Measurements from ENCODE around the gene ATF7.
A peak's percentile ranks its signal among the peaks of the same experiment; 100 is the strongest.
"Not testable (repeated sequence)": the region's sequence is repeated elsewhere in the genome, so short reads cannot be mapped to it uniquely, and the experiment has no call there.

The ATF7 gene

DNA sequence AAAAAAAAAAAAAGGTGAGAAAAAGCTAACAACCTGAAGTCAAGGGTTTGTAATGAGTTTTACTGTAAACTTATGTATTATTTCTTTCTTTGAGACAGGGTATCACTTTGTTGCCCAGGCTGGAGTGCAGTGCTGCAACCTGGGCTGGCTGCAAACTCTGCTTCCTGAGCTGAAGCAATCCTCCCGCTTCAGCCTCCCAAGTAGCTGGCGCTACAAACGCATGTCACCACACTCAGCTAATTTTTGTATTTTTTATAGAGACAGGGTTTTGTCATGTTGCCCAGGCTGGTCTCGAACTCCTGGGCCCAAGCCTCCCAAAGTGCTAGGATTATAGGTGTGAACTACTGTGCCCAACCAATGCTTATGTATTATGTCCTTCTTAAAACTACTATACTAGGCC, 9.2 kb downstream of the ATF7 start:
- Mint-ChIP-seq H3K4me3 (no peak overlapping the region), H3K9me3 (no peaks in the 10 kb centered on the region), H3K27me3 (no peaks in the 10 kb centered on the region), H3K27ac (no peak overlapping the region), H3K36me3 (peaks cover 14% of the 10 kb centered on the region), H3K4me1 (peaks cover 20% of the 10 kb centered on the region)
- ATAC-seq: no peak

GRCh38 chr12:53613821-53614220, 12.4 kb downstream of the ATF7 start:
- no peaks in the 10 kb centered on the region for H3K27me3 Mint-ChIP-seq
- H3K4me1 Mint-ChIP-seq: peaks cover 15% of the 10 kb centered on the region
- no peak overlapping the region for H3K4me3 Mint-ChIP-seq
- peaks cover 19% of the 10 kb centered on the region for H3K36me3 Mint-ChIP-seq
- no peak overlapping the region for H3K27ac Mint-ChIP-seq
- no peak for ATAC-seq
- H3K9me3 Mint-ChIP-seq: no peaks in the 10 kb centered on the region

DNA sequence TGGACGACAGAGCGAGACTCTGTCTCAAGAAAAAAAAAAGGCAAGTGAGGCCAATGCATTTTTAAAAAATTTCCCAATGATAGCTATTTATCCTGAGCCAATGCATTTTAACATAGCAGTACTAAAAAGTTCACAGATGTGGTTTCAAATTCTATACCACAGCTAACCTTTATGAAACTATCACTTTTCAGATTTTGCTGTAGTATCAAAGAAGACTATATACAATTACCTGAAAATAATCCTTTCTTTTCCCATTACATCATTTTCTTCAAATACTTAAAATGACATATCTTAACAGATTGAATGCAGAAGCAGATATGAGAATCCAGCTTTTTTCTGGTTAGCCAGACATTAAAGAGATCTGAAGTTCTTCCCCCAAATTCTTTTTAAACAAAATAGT, 13.2 kb downstream of the ATF7 start:
- Mint-ChIP-seq H3K9me3 (no peaks in the 10 kb centered on the region), H3K27ac (no peak overlapping the region), H3K4me1 (peaks cover 6% of the 10 kb centered on the region), H3K4me3 (no peak overlapping the region), H3K27me3 (no peaks in the 10 kb centered on the region), H3K36me3 (peaks cover 20% of the 10 kb centered on the region)
- ATAC-seq: no peak

- Mint-ChIP-seq H3K27ac (no peak overlapping the region), H3K36me3 (peaks cover 15% of the 10 kb centered on the region), H3K9me3 (no peaks in the 10 kb centered on the region), H3K4me3 (no peak overlapping the region), H3K27me3 (no peaks in the 10 kb centered on the region), H3K4me1 (no peaks in the 10 kb centered on the region)
- no peak for ATAC-seq
Observed at GRCh38 chr12:53611304-53611703, 14.9 kb downstream of the ATF7 start.

DNA sequence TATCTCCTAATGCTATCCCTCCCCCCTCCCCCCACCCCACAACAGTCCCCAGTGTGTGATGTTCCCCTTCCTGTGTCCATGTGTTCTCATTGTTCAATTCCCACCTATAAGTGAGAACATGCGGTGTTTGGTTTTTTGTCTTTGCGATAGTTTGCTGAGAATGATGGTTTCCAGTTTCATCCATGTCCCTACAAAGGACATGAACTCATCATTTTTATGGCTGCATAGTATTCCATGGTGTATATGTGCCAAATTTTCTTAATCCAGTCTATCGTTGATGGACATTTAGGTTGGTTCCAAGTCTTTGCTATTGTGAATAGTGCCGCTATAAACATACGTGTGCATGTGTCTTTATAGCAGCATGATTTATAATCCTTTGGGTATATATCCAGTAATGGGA, 19.5 kb downstream of the ATF7 start:
- ATAC-seq, H3K27ac Mint-ChIP-seq, H3K4me3 Mint-ChIP-seq, H3K9me3 Mint-ChIP-seq, H3K27me3 Mint-ChIP-seq: not testable (repeated sequence)
- H3K4me1 Mint-ChIP-seq: peaks cover 23% of the 10 kb centered on the region
- peaks cover 29% of the 10 kb centered on the region for H3K36me3 Mint-ChIP-seq

DNA sequence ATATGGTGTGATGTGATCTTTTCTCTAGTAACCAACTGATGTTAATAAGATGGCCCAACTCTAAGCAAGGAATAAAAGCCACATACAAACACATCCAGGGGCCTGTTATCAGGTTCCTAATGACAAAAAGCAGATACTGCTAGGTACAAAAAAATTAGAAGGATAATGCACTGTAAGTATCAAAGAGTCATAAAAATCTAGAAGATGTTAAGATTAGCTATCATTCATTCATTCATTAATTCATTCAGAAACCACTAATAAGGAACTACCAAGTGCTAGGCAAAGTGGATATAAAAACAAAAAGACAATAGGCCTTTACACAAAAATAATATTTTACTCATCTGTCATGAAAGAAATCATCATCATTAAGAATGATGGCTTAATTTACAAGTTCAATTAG, 21.6 kb downstream of the ATF7 start:
- ATAC-seq: no peak
- Mint-ChIP-seq H3K27me3 (no peaks in the 10 kb centered on the region), H3K9me3 (no peaks in the 10 kb centered on the region), H3K4me3 (no peak overlapping the region), H3K4me1 (peaks cover 27% of the 10 kb centered on the region), H3K27ac (no peak overlapping the region), H3K36me3 (peaks cover 40% of the 10 kb centered on the region)

DNA sequence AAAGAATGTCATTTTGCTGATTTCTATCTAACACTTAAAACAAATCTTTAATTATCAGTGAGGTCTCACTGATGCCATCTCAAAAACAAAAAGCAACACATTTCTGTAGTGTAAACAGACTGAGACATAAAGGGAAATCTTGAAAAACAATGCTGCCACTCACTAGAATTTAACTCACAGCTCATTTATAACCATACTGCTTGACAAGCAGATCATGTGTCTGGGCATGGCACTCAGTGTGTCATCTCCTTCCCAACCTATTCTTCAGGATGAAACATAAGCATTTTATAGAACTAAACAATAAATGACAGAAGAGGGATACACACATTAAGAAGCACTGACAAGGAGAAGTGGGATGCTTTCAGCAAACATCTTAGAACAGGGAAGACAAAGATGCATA, 22.4 kb downstream of the ATF7 start:
- ATAC-seq: no peak
- Mint-ChIP-seq H3K4me1 (peaks cover 27% of the 10 kb centered on the region), H3K27me3 (no peaks in the 10 kb centered on the region), H3K27ac (no peak overlapping the region), H3K36me3 (peaks cover 39% of the 10 kb centered on the region), H3K4me3 (no peak overlapping the region), H3K9me3 (no peaks in the 10 kb centered on the region)

- no peaks in the 10 kb centered on the region for H3K27me3 Mint-ChIP-seq
- ATAC-seq: no peak
- peaks cover 41% of the 10 kb centered on the region for H3K36me3 Mint-ChIP-seq
- H3K27ac Mint-ChIP-seq: peak overlapping the region; percentile 31
- peaks cover 27% of the 10 kb centered on the region for H3K4me1 Mint-ChIP-seq
- H3K4me3 Mint-ChIP-seq: no peak overlapping the region
- H3K9me3 Mint-ChIP-seq: no peaks in the 10 kb centered on the region
Observed at GRCh38 chr12:53603196-53603595, 23.0 kb downstream of the ATF7 start.

GRCh38 chr12:53602176-53602864, 23.9 kb downstream of the ATF7 start:
- no peaks in the 10 kb centered on the region for H3K9me3 Mint-ChIP-seq
- peak overlapping the region; percentile 31 for H3K27ac Mint-ChIP-seq
- H3K4me1 Mint-ChIP-seq: peaks cover 27% of the 10 kb centered on the region
- no peaks in the 10 kb centered on the region for H3K27me3 Mint-ChIP-seq
- H3K36me3 Mint-ChIP-seq: peaks cover 46% of the 10 kb centered on the region
- peak overlapping the region; percentile 48 for H3K4me3 Mint-ChIP-seq
- ATAC-seq: no peak

- H3K4me3 Mint-ChIP-seq: peak overlapping the region; percentile 48
- H3K27me3 Mint-ChIP-seq: no peaks in the 10 kb centered on the region
- H3K9me3 Mint-ChIP-seq: no peaks in the 10 kb centered on the region
- peaks cover 46% of the 10 kb centered on the region for H3K36me3 Mint-ChIP-seq
- H3K4me1 Mint-ChIP-seq: peaks cover 27% of the 10 kb centered on the region
- ATAC-seq: no peak
- peak overlapping the region; percentile 31 for H3K27ac Mint-ChIP-seq
Observed at GRCh38 chr12:53601296-53601847, 24.8 kb downstream of the ATF7 start.

- Mint-ChIP-seq H3K4me3 (no peak overlapping the region), H3K27me3 (no peaks in the 10 kb centered on the region), H3K27ac (no peak overlapping the region), H3K9me3 (no peaks in the 10 kb centered on the region), H3K4me1 (peaks cover 27% of the 10 kb centered on the region), H3K36me3 (peaks cover 46% of the 10 kb centered on the region)
- ATAC-seq: no peak
Observed at GRCh38 chr12:53600490-53601295, 25.5 kb downstream of the ATF7 start.

- peaks cover 27% of the 10 kb centered on the region for H3K4me1 Mint-ChIP-seq
- H3K27ac Mint-ChIP-seq: no peak overlapping the region
- H3K9me3 Mint-ChIP-seq: no peaks in the 10 kb centered on the region
- peaks cover 46% of the 10 kb centered on the region for H3K36me3 Mint-ChIP-seq
- no peak overlapping the region for H3K4me3 Mint-ChIP-seq
- no peak for ATAC-seq
- no peaks in the 10 kb centered on the region for H3K27me3 Mint-ChIP-seq
Observed at GRCh38 chr12:53599579-53599978, 26.6 kb downstream of the ATF7 start.

GRCh38 chr12:53598971-53599370, 27.2 kb downstream of the ATF7 start:
- not testable (repeated sequence) for H3K4me3 Mint-ChIP-seq, H3K27ac Mint-ChIP-seq, H3K9me3 Mint-ChIP-seq, ATAC-seq, H3K27me3 Mint-ChIP-seq
- peaks cover 26% of the 10 kb centered on the region for H3K4me1 Mint-ChIP-seq
- peaks cover 45% of the 10 kb centered on the region for H3K36me3 Mint-ChIP-seq

- Mint-ChIP-seq H3K27me3 (no peaks in the 10 kb centered on the region), H3K9me3 (no peaks in the 10 kb centered on the region), H3K36me3 (peaks cover 29% of the 10 kb centered on the region), H3K27ac (no peak overlapping the region), H3K4me1 (peaks cover 6% of the 10 kb centered on the region), H3K4me3 (no peak overlapping the region)
- no peak for ATAC-seq
Observed at GRCh38 chr12:53596920-53597363, 29.2 kb downstream of the ATF7 start.

GRCh38 chr12:53594897-53595615, 31.1 kb downstream of the ATF7 start:
- ATAC-seq: no peak
- Mint-ChIP-seq H3K4me3 (no peak overlapping the region), H3K27me3 (no peaks in the 10 kb centered on the region), H3K9me3 (no peaks in the 10 kb centered on the region), H3K27ac (no peak overlapping the region), H3K36me3 (peaks cover 18% of the 10 kb centered on the region), H3K4me1 (peaks cover 6% of the 10 kb centered on the region)

Data from stimulated activated memory B cell treated with anti-CD40 and anti-IgM and Interleukin-4, amounts not matched to agents 10 μg/mL and 1 μg/mL and 100 μg/mL, for 72 hours (primary cell).